ENCODE measurements around the gene MCM3AP.

Gene MCM3AP

GRCh38 chr21:46285206-46285661 lies at the start of gene MCM3AP:
TSS of gene MCM3AP (minus strand) at chr21:46285611. CDS start at chr21:46285286, 325 bp downstream.
- TF ChIP-seq EZH2 (IDR thresholded peaks at IDR 0.05; ENCODE audit: borderline replicate concordance, low read depth, low read length, severe bottlenecking) = no peak
- TF ChIP-seq, protein P1, sequence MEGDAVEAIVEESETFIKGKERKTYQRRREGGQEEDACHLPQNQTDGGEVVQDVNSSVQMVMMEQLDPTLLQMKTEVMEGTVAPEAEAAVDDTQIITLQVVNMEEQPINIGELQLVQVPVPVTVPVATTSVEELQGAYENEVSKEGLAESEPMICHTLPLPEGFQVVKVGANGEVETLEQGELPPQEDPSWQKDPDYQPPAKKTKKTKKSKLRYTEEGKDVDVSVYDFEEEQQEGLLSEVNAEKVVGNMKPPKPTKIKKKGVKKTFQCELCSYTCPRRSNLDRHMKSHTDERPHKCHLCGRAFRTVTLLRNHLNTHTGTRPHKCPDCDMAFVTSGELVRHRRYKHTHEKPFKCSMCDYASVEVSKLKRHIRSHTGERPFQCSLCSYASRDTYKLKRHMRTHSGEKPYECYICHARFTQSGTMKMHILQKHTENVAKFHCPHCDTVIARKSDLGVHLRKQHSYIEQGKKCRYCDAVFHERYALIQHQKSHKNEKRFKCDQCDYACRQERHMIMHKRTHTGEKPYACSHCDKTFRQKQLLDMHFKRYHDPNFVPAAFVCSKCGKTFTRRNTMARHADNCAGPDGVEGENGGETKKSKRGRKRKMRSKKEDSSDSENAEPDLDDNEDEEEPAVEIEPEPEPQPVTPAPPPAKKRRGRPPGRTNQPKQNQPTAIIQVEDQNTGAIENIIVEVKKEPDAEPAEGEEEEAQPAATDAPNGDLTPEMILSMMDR (IDR thresholded peaks at IDR 0.05; ENCODE audit: borderline replicate concordance, extremely low read depth, low read length, poor library complexity, severe bottlenecking) = no peak
- Histone ChIP-seq H3K27ac (ENCODE audit: low read length) (peak within 1 kb of the TSS; percentile 81), H4K20me1 (ENCODE audit: insufficient read depth, low read length) (peaks cover 18% of the 10 kb centered on the region; the same call in 1 of the 2 replicates), H3K4me1 (ENCODE audit: insufficient read depth, low read length) (peaks cover 50% of the 10 kb centered on the region), H3K9ac (ENCODE audit: low read depth, low read length) (peak within 1 kb of the TSS; percentile 98), H3K4me2 (ENCODE audit: insufficient read depth, low read length) (peak within 1 kb of the TSS; percentile 85), H3K9me3 (ENCODE audit: insufficient read depth, low read length, severe bottlenecking) (no peaks in the 10 kb centered on the region), H2AFZ (ENCODE audit: low read depth, low read length) (peak within 1 kb of the TSS; percentile 84), H3K27me3 (ENCODE audit: insufficient read depth, low read length, poor library complexity) (no peaks in the 10 kb centered on the region), H3K4me3 (ENCODE audit: low read depth in 1 of 2, low read length in 2 of 2) (peak within 1 kb of the TSS; percentile 42 to 80), H3K36me3 (ENCODE audit: insufficient read depth, low read length) (peaks cover 31% of the 10 kb centered on the region), H3K79me2 (ENCODE audit: insufficient read depth, low read length) (peaks cover 73% of the 10 kb centered on the region)
- no peak for DNase-seq
- ATAC-seq (ENCODE audit: insufficient read depth, low read depth) = no peak

DNA sequence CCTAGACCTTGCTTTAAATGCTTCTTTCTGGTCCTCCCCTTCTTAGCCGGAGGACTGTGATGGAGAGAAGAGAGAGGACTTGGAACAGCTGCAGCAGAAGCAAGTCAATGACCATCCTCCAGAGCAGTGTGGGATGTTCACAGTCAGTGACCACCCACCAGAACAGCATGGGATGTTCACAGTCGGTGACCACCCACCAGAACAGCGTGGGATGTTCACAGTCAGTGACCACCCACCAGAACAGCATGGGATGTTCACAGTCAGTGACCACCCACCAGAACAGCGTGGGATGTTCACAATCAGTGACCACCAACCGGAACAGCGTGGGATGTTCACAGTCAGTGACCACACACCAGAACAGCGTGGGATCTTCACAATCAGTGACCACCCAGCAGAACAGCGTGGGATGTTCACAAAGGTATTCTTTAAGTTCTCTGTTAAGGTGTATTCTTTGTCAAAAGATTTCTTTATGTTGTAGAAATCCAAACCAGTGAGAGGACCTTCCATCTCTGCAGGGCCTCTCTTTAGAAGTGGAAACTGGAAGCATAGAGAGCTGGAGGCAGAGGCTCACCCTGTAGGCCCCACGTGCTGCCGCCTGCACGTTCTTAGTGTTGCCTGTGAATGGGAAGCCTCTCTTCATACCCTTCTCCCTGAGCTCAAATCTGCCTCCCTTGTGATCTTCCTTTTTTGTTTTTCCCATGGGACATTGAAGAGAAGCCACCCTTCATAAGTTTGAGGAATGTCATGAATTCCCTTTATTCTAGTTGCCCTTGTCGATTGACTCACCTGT lies 49.1 kb upstream of the MCM3AP start:
- H3K27ac ChIP-seq (ENCODE audit: low read length) = no peak overlapping the region
- H3K36me3 ChIP-seq (ENCODE audit: insufficient read depth, low read length) = peaks cover 81% of the 10 kb centered on the region
- H3K9me3 ChIP-seq (ENCODE audit: insufficient read depth, low read length, severe bottlenecking) = no peaks in the 10 kb centered on the region
- TF ChIP-seq, protein P1 (IDR thresholded peaks at IDR 0.05; ENCODE audit: borderline replicate concordance, extremely low read depth, low read length, poor library complexity, severe bottlenecking) = no peak
- TF ChIP-seq EZH2 (IDR thresholded peaks at IDR 0.05; ENCODE audit: borderline replicate concordance, low read depth, low read length, severe bottlenecking) = no peak
- H3K4me2 ChIP-seq (ENCODE audit: insufficient read depth, low read length) = no peak overlapping the region
- H3K27me3 ChIP-seq (ENCODE audit: insufficient read depth, low read length, poor library complexity) = no peaks in the 10 kb centered on the region
- peaks cover 82% of the 10 kb centered on the region for H3K79me2 ChIP-seq (ENCODE audit: insufficient read depth, low read length)
- H3K4me1 ChIP-seq (ENCODE audit: insufficient read depth, low read length) = no peaks in the 10 kb centered on the region
- H4K20me1 ChIP-seq (ENCODE audit: insufficient read depth, low read length) = peaks cover 29% of the 10 kb centered on the region
- no peak for ATAC-seq (ENCODE audit: insufficient read depth, low read depth)
- H3K9ac ChIP-seq (ENCODE audit: low read depth, low read length) = no peak overlapping the region
- H3K4me3 ChIP-seq (ENCODE audit: low read depth in 1 of 2, low read length in 2 of 2) = no peak overlapping the region
- no peak overlapping the region for H2AFZ ChIP-seq (ENCODE audit: low read depth, low read length)
- no peak for DNase-seq

DNA sequence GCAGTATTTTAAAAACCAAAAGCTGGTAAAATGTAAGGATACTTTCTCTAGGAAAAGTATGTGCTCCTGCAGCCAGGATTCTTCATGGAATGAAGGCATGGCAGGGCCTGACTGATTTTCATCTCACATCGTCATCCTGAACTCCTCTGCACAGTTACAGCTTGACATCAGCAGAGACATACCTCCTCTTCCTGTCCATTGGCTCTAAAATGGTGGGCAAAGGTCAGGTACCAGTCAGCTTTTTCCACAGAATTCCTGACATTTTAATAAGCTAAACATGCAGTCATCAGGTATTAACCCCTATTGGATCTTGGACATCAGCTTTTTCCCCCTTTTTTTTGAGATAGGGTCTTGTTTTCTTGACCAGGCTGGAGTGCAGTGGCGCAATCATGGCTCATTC lies 44.4 kb upstream of the MCM3AP start:
- ATAC-seq (ENCODE audit: insufficient read depth, low read depth) (no peak), DNase-seq (no peak)
- no peak overlapping the region for H3K9ac ChIP-seq (ENCODE audit: low read depth, low read length)
- no peak overlapping the region for H3K27ac ChIP-seq (ENCODE audit: low read length)
- H3K27me3 ChIP-seq (ENCODE audit: insufficient read depth, low read length, poor library complexity) = no peaks in the 10 kb centered on the region
- TF ChIP-seq, protein P1 (IDR thresholded peaks at IDR 0.05; ENCODE audit: borderline replicate concordance, extremely low read depth, low read length, poor library complexity, severe bottlenecking) = no peak
- no peak for TF ChIP-seq EZH2 (IDR thresholded peaks at IDR 0.05; ENCODE audit: borderline replicate concordance, low read depth, low read length, severe bottlenecking)
- no peak overlapping the region for H3K4me3 ChIP-seq (ENCODE audit: low read depth in 1 of 2, low read length in 2 of 2)
- H3K9me3 ChIP-seq (ENCODE audit: insufficient read depth, low read length, severe bottlenecking) = no peaks in the 10 kb centered on the region
- H3K79me2 ChIP-seq (ENCODE audit: insufficient read depth, low read length) = peaks cover 87% of the 10 kb centered on the region
- peaks cover 21% of the 10 kb centered on the region for H3K4me1 ChIP-seq (ENCODE audit: insufficient read depth, low read length)
- H3K4me2 ChIP-seq (ENCODE audit: insufficient read depth, low read length) = no peak overlapping the region
- no peak overlapping the region for H2AFZ ChIP-seq (ENCODE audit: low read depth, low read length)
- peaks cover 67% of the 10 kb centered on the region for H3K36me3 ChIP-seq (ENCODE audit: insufficient read depth, low read length)
- peaks cover 41% of the 10 kb centered on the region; the same call in 1 of the 2 replicates for H4K20me1 ChIP-seq (ENCODE audit: insufficient read depth, low read length)
